NK-92 treated with Interleukin-12 subunit alpha and Interleukin-12 subunit beta, amount 100 ng/mL, for 24 hours (cell line): ENCODE data around the gene SMIM27.
"Not testable (repeated sequence)": the region's sequence is repeated elsewhere in the genome, so short reads cannot be mapped to it uniquely, and the experiment has no call there.

Experiments
- DNase-seq: peaks from one replicate; lab custom pipeline; 2025; lab: John Stamatoyannopoulos, UW

Gene SMIM27

GRCh38 chr9:32552172-32552872, at the start of gene SMIM27, which contains the start of gene TOPORS:
TSS of gene SMIM27 (plus strand) at chr9:32552327. CDS start at chr9:32552435, 108 bp downstream.
TSS of gene TOPORS (minus strand) at chr9:32552586. CDS start at chr9:32552436, 150 bp downstream.
- DNase-seq, result peak; percentile 73

- DNase-seq, result no peak
Observed at GRCh38 chr9:32502464-32502863, 49.7 kb upstream of the SMIM27 start.

GRCh38 chr9:32503008-32503407, 49.1 kb upstream of the SMIM27 start:
- no peak for DNase-seq

- no peak for DNase-seq
Observed at GRCh38 chr9:32508728-32509127, 43.4 kb upstream of the SMIM27 start.

GRCh38 chr9:32516241-32516640, 35.9 kb upstream of the SMIM27 start:
- DNase-seq, result no peak

GRCh38 chr9:32518276-32518675, 33.9 kb upstream of the SMIM27 start:
- DNase-seq, result no peak

GRCh38 chr9:32523910-32524309, 28.2 kb upstream of the SMIM27 start:
- DNase-seq, result no peak

- not testable (repeated sequence) for DNase-seq
Observed at GRCh38 chr9:32524558-32524891, 27.6 kb upstream of the SMIM27 start.

GRCh38 chr9:32524892-32525708, 27.0 kb upstream of the SMIM27 start:
- no peak for DNase-seq

- no peak for DNase-seq
Observed at GRCh38 chr9:32525709-32526030, 26.5 kb upstream of the SMIM27 start.

GRCh38 chr9:32526041-32526706, 26.0 kb upstream of the SMIM27 start, which contains the start of gene RIGI:
TSS of gene RIGI (minus strand) at chr9:32526196. CDS start at chr9:32526166, 30 bp downstream.
- peak; percentile 72 for DNase-seq

GRCh38 chr9:32526707-32527048, 25.4 kb upstream of the SMIM27 start:
- DNase-seq, result no peak

GRCh38 chr9:32533336-32533735, 18.8 kb upstream of the SMIM27 start:
- no peak for DNase-seq

GRCh38 chr9:32533816-32534215, 18.3 kb upstream of the SMIM27 start:
- DNase-seq, result no peak

GRCh38 chr9:32543047-32543446, 9.1 kb upstream of the SMIM27 start:
- DNase-seq, result no peak

- DNase-seq, result no peak
Observed at GRCh38 chr9:32545884-32546283, 6.2 kb upstream of the SMIM27 start.

GRCh38 chr9:32548213-32548612, 3.9 kb upstream of the SMIM27 start:
- DNase-seq, result not testable (repeated sequence)

- DNase-seq, result no peak
Observed at GRCh38 chr9:32550150-32550561, 2.0 kb upstream of the SMIM27 start.

GRCh38 chr9:32550562-32551275, 1.4 kb upstream of the SMIM27 start:
- DNase-seq, result peak; percentile 93

- peak; percentile 15 for DNase-seq
Observed at GRCh38 chr9:32551276-32552051, 663 bp upstream of the SMIM27 start.

- DNase-seq, result no peak
Observed at GRCh38 chr9:32554107-32554506, 2.0 kb downstream of the SMIM27 start.
